SHP77 treated with DMSO at 0.1 percent for 48 hours (cell line): ENCODE data around the gene RILPL2.
"Not testable (repeated sequence)": the region's sequence is repeated elsewhere in the genome, so short reads cannot be mapped to it uniquely, and the experiment has no call there.

ENCODE experiments used
- DNase-seq: peaks from one replicate; lab custom pipeline; 2025; lab: John Stamatoyannopoulos, UW

Gene RILPL2

DNA sequence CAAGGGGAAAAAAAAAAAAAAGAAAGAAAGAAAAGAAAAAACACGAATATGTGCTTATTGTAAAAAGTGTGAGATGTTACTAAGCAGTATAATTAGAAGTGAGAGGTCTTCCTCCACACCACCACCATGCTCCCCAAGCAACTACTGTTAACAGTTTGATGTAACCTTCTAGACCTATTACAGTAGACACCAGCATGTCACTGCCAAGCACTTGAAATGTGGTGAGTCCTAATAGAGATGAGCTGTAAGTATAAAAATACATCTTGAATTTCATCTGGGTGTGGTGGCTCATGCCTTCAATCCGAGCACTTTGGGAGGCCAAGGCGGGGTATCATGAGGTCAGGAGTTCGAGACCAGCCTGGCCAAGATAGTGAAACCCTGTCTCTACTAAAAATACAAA is 13.4 kb upstream of the RILPL2 start:
- DNase-seq, result no peak

- no peak for DNase-seq
Observed at GRCh38 chr12:123449249-123449733, 12.8 kb upstream of the RILPL2 start.

- DNase-seq, result no peak
Observed at GRCh38 chr12:123446333-123446713, 9.8 kb upstream of the RILPL2 start.

- no peak for DNase-seq
Observed at GRCh38 chr12:123445388-123446332, 9.2 kb upstream of the RILPL2 start.

GRCh38 chr12:123444092-123445026 is 7.9 kb upstream of the RILPL2 start:
- no peak for DNase-seq

DNA sequence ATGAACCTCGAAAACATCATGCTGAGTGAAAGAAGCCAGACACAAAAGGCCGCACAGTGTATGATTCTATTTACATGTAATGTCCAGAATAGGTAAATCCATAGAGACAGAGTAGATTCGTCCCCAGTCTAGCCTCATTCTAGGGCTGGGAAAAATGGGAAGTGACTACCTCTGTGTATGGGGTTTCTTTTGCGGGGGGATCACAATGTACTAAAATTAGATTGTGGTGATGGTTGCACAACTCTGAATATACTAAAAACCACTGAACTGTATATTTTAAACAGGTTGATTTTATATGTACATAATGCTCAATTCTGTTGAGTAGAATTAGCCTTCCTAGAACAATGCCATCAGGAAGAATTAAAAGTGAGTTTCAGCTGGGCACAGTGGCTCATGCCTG is 6.3 kb upstream of the RILPL2 start:
- no peak for DNase-seq

DNA sequence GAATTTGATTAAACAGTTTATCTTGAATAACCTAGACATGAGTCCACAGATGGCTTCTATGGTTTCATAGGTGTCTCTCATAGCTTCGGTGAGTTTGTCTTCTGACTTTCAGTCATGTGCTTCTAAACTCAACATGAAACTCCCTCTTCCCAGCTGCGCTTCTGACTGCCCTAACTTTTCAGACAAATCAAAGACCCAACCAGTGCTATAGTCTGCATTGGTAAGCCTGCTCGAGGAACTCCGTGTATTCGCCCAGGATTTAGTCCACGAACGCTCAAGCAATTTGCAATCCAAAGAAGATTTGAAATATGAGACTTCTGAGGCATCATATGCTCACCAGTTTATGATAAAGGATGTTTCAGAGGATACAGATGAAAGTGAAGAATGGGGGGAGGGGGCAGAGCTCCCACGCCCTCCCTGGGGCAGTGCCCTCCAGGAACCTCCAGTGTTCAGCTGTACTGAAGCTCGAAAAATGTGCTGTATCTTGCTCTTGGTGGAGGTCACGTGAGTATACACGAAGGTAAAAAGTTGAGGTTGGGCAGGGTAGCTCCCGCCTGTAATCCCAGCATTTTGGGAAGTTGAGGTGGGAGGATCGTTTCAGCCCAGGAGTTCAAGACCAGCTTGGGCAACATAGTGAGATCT is 5.2 kb upstream of the RILPL2 start:
- no peak for DNase-seq

DNA sequence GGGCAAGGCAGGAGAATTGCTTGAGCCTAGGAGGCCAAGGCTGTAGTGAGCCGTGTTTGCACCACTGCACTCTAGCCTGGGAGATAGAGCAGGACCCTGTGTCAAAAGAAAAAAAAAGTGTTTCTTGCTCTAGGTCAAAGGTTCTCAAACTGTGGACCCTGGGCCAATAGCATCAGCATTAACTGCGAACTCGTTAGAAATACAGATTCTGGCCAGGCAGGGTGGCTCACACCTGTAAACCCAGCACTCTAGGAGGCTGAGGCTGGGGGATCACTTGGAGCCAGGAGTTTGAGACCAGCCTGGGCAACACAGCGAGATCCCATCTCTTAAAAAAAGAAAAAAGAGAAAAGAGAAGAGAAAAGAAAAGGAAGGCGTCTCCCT is 858 bp downstream of the RILPL2 start:
- DNase-seq, result no peak

- no peak for DNase-seq
Observed at GRCh38 chr12:123433615-123434014, 2.9 kb downstream of the RILPL2 start.

DNA sequence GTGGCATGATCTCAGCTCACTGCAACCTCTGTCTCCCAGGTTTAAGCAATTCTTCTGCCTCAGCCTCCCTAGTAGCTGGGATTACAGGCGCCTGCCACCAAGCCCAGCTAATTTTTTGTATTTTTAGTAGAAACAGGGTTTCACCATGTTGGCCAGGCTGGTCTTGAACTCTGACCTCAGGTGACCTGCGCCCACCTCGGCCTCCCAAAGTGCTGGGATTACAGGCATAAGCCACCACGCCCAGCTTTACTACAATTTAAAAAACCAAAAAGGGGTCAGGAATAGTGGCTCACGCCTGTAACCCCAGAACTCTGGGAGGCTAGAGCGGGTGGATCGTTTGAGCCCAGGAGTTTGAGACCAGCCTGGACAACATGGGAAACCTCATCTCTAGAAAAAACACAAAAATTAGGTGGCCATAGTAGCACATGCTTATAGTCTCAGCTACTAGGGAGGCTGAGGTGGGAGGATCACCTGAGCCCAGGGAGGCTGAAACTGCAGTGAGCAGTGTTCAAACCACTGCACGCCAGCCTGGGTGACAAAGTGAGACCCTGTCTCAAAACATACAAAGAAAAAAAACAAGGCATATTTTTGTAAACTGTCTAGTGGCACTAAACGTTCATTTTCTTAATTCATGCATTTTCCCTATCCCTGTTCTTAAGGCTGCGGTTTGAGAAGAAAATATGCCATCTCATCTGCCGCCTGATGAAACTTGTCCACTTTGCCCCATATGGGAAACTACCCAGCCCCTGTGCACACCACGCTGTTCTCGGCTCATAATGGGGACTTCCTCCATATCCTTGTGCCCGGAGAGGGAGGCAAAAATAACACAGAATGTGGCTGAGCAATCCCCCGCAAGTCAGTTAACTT is 4.3 kb downstream of the RILPL2 start:
- DNase-seq, result not testable (repeated sequence)

DNA sequence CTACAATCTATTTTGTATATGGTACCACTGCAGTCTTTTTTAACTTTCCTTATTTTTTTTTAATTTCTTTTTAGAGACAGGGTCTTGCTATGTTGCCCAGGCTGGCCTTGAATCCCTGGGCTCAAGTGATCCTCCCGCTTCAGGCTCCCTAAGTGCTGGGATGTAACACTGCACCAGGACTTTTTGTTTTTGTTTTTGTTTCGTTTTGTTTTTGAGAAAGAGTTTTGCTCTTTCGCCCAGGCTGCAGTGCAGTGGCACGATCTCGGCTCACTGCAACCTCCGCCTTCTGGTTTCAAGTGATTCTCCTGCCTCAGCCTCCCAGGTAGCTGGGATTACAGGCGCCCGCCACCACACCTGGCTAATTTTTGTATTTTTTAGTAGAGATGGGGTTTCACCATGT is 7.4 kb downstream of the RILPL2 start:
- DNase-seq, result not testable (repeated sequence)

DNA sequence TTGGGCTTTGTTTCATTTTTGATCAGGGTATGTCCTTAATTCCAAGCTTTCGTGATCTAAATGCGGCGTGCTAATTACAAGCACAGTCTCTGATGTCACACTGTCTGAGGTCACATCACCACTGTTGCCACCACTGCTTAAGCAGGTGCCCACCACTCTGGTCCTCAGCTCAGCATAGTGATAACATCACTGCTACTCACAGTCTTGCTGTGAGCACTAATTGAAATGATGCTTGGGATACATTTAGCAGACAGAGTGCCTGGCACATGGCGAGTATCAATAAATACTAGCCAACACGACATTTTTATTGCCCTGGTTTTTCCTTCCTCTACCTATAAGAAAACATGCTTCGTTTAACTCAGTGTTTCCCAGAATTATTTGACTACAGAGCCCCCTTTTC is 7.9 kb downstream of the RILPL2 start:
- DNase-seq, result no peak

DNA sequence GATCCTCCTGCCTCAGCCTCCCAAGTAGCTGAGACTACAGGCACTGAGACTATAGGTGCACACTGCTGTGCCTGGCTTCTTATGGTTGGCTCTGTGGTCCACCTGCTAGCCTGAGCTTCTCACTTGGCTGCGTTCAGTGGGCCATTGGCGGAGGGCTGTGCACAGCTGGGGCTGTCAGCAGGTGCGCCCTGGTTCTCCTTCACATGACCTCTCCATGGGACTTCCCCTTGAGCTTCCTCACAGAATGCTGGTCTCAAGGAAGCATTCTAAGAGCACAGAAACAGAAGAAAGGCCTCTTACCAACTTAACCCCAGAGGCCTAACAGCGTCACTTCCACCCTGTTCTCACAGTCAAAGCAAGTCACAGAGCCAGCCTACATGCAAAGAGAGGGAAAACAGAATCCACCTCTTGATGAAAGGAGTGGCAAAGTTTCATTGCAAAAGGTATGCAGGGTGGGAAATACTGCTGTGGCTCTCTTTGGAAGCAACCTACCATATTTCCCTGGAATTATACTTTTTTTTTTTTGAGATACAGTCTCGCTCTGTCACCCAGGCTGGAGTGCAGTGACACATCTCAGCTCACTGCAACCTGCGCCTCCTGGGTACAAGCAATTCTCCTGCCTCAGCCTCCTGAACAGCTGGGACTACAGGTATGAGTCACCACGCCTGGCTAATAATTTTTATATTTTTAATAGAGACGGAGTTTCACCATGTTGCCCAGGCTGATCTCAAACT is 9.3 kb downstream of the RILPL2 start:
- no peak for DNase-seq

DNA sequence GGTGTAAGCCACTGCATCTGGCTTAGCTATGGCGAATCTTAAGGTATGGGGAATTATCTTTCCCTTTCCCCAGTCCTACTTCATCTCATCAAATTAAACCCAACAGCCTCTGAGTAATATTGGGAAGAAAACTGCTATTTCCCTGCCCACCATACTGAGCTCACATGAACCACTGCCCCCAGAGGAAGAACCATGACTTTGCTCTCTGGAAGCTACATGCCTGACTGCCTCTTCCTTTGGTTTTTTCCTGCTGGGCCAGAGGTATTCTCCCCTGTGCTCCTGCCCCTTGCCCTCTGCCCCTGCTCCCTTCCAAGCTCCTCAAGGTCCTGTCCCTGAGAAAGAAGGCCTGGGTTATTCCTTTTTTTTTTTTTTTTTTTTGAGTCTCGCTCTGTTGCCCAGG is 15.2 kb downstream of the RILPL2 start:
- DNase-seq, result no peak

DNA sequence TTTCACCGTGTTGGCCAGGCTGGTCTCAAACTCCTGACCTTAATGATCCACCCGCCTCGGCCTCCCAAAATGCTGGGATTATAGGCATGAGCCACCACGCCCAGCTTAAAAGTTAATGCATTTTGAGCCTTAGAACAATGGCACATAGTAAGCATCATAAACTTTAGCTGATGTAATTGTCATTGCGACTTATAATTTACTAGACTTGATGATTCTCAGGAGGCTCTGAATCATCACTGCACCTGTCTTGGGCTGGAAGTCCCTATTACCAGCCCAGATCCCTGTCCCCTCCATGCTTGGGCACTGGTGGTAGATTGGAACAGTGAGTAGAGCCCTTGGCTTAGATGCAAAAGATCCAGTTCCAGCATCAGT is 26.5 kb downstream of the RILPL2 start:
- DNase-seq, result no peak

- DNase-seq, result not testable (repeated sequence)
Observed at GRCh38 chr12:123409284-123410040, 27.0 kb downstream of the RILPL2 start.

DNA sequence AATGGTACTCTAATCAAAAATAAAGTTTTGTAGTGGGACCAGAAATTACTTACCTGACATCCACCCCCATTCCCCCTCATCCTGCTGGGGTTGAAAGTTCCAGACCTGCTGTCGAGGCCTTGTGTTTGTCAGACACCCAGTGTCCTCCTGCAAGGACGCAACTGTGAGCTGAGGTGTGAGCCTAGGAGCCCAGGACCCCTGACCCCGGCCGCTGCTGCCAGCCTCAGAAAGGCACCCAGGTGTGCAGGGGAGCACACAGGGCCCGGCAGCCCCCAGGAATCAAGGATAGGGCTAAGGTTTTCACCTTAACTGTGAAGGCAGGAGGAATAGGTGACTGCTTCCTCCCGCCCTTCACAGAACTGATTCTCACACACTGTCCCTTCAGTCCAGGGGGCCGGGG is 27.9 kb downstream of the RILPL2 start:
- not testable (repeated sequence) for DNase-seq

GRCh38 chr12:123407934-123408333 is 28.6 kb downstream of the RILPL2 start:
- DNase-seq, result not testable (repeated sequence)

- DNase-seq, result not testable (repeated sequence)
Observed at GRCh38 chr12:123407269-123407668, 29.2 kb downstream of the RILPL2 start.

- DNase-seq, result no peak
Observed at GRCh38 chr12:123404581-123404980, 31.9 kb downstream of the RILPL2 start.
